Smooth muscle cell (in vitro differentiated cells): ENCODE data around the gene PDGFB. TPM values are rescaled to one million over a fixed set of nuclear protein-coding genes. Genes with fewer than 3 reads are reported as not detected.

Experiments
- DNase-seq: peaks from one replicate; lab custom pipeline; 2025; ENCODE audit not compliant: unreplicated experiment; lab: John Stamatoyannopoulos, UW
- H2AFZ ChIP-seq: fragments of 200-600 bp; sonication (generic); 2 replicates; pipeline ENCODE4 v1.6.0; 2016; ENCODE audit warnings: antibody characterized with exemption, low read depth, mild to moderate bottlenecking
- H3F3A ChIP-seq: fragments of 200-600 bp; sonication (generic); 2 replicates; pipeline ENCODE4 v1.6.0; 2017; ENCODE audit warnings: antibody characterized with exemption, low read depth
- H3K27ac ChIP-seq: fragments of 200-600 bp; sonication (generic); 2 replicates; pipeline ENCODE4 v1.5.1; 2016; ENCODE audit warnings: low read depth, mild to moderate bottlenecking
- H3K27me3 ChIP-seq: fragments of 200-600 bp; sonication (generic); 2 replicates; pipeline ENCODE4 v1.6.1; 2016; ENCODE audit warnings: low read depth, mild to moderate bottlenecking
- H3K36me3 ChIP-seq: fragments of 200-600 bp; sonication (generic); 2 replicates; pipeline ENCODE4 v1.5.1; 2016; ENCODE audit warnings: low read depth
- H3K4me1 ChIP-seq: fragments of 200-600 bp; sonication (generic); 2 replicates; pipeline ENCODE4 v1.5.1; 2016; ENCODE audit warnings: low read depth
- H3K4me2 ChIP-seq: fragments of 200-600 bp; sonication (generic); 2 replicates; pipeline ENCODE4 v1.6.0; 2016; ENCODE audit warnings: mild to moderate bottlenecking
- H3K4me3 ChIP-seq: fragments of 200-600 bp; sonication (generic); 2 replicates; pipeline ENCODE4 v1.5.1; 2016; ENCODE audit warnings: mild to moderate bottlenecking
- H3K79me2 ChIP-seq: fragments of 200-600 bp; sonication (generic); 2 replicates; pipeline ENCODE4 v1.6.0; 2016; ENCODE audit warnings: low read depth, mild to moderate bottlenecking
- H3K9ac ChIP-seq: fragments of 200-600 bp; sonication (generic); 2 replicates; pipeline ENCODE4 v1.6.0; 2016; ENCODE audit warnings: low read depth
- H3K9me3 ChIP-seq: fragments of 200-600 bp; sonication (generic); replicated peaks from 2 replicates; pipeline ENCODE4 v1.5.1; 2016; ENCODE audit warnings: low read depth
- H4K20me1 ChIP-seq: fragments of 200-600 bp; sonication (generic); 2 replicates; pipeline ENCODE4 v1.6.0; 2016; ENCODE audit warnings: low read depth
- CTCF ChIP-seq: fragments of 200-600 bp; sonication (generic); IDR thresholded peaks from 2 replicates; pipeline ENCODE4 v1.5.1; 2017; ENCODE audit warnings: borderline replicate concordance, mild to moderate bottlenecking, antibody characterized with exemption; ENCODE audit not compliant: insufficient read depth, poor library complexity, severe bottlenecking
- WGBS: methylation state at CpG from one replicate; pipeline ENCODE4 v1.1.7; 2016; ENCODE audit warnings: low lambda C conversion rate; 5-methylcytosine and 5-hydroxymethylcytosine counted together
- polyA plus RNA-seq: library from polyadenylated mRNA; unstranded; fragments of >200 nt; fragmentation: Nextera tagmentation; extraction: Ambion mirVana; gene quantifications from 2 replicates; pipeline ENCODE4 v1.2.1, GENCODE V29; 2016
- total RNA-seq: library from RNA; depleted of rRNA; stranded (reverse); fragments of >200 nt; gene quantifications from 2 replicates; pipeline ENCODE4 v1.2.3, GENCODE V29; 2014

PDGFB gene
- total and polyA plus RNA-seq, 2 experiments from 2014 or later = 0.31 to 2.1 TPM

GRCh38 chr22:39244136-39244495, 666 bp downstream of the PDGFB start:
- Histone ChIP-seq H3K4me2 (peak overlapping the region; percentile 88), H3K9me3 (no peaks in the 10 kb centered on the region), H3K4me3 (peak overlapping the region; percentile 56), H2AFZ (no peak overlapping the region), H3K27ac (no peak overlapping the region), H3K9ac (no peak overlapping the region), H4K20me1 (no peaks in the 10 kb centered on the region), H3F3A (no peaks in the 10 kb centered on the region), H3K79me2 (no peaks in the 10 kb centered on the region), H3K4me1 (peaks cover 24% of the 10 kb centered on the region), H3K36me3 (no peaks in the 10 kb centered on the region), H3K27me3 (peaks cover 60% of the 10 kb centered on the region)
- TF ChIP-seq CTCF = no peak
- DNase-seq = no peak
- WGBS = 2% methylated on average over 11 of the region's 30 CpGs

GRCh38 chr22:39243439-39244135, 1.2 kb downstream of the PDGFB start:
- peak overlapping the region; percentile 56 for H3K4me3 ChIP-seq
- H3K9ac ChIP-seq = no peak overlapping the region
- no peaks in the 10 kb centered on the region for H3K79me2 ChIP-seq
- no peaks in the 10 kb centered on the region for H3K36me3 ChIP-seq
- no peaks in the 10 kb centered on the region for H4K20me1 ChIP-seq
- peak overlapping the region; percentile 88 for H3K4me2 ChIP-seq
- peaks cover 24% of the 10 kb centered on the region for H3K4me1 ChIP-seq
- no peak for TF ChIP-seq CTCF
- H3K27ac ChIP-seq = no peak overlapping the region
- DNase-seq = no peak
- under 1% methylated on average over 39 of the region's 65 CpGs for WGBS
- no peak overlapping the region for H2AFZ ChIP-seq
- H3K27me3 ChIP-seq = peaks cover 60% of the 10 kb centered on the region
- no peaks in the 10 kb centered on the region for H3K9me3 ChIP-seq
- H3F3A ChIP-seq = no peaks in the 10 kb centered on the region

- Histone ChIP-seq H4K20me1 (no peaks in the 10 kb centered on the region), H3K9me3 (no peaks in the 10 kb centered on the region), H3K79me2 (no peaks in the 10 kb centered on the region), H2AFZ (no peak overlapping the region), H3F3A (no peaks in the 10 kb centered on the region), H3K9ac (no peak overlapping the region), H3K27ac (no peak overlapping the region), H3K4me2 (peak overlapping the region; percentile 88), H3K36me3 (no peaks in the 10 kb centered on the region), H3K4me1 (peaks cover 24% of the 10 kb centered on the region), H3K27me3 (peaks cover 60% of the 10 kb centered on the region), H3K4me3 (peak overlapping the region; percentile 56)
- no peak for TF ChIP-seq CTCF
- DNase-seq = no peak
- WGBS = 2% methylated on average over 54 of the region's 78 CpGs
These were observed 2.0 kb downstream of the PDGFB start for GRCh38 chr22:39242595-39243438.
